Globus pallidus (tissue), 1 donor: ENCODE data around the gene FYN.
"Not testable (repeated sequence)": the region's sequence is repeated elsewhere in the genome, so short reads cannot be mapped to it uniquely, and the experiment has no call there.

Experiments used
- DNase-seq: peaks from one replicate; pipeline ENCODE4 v3.0.0-alpha.2; 2015; ENCODE audit warnings: low spot score

Gene FYN

DNA sequence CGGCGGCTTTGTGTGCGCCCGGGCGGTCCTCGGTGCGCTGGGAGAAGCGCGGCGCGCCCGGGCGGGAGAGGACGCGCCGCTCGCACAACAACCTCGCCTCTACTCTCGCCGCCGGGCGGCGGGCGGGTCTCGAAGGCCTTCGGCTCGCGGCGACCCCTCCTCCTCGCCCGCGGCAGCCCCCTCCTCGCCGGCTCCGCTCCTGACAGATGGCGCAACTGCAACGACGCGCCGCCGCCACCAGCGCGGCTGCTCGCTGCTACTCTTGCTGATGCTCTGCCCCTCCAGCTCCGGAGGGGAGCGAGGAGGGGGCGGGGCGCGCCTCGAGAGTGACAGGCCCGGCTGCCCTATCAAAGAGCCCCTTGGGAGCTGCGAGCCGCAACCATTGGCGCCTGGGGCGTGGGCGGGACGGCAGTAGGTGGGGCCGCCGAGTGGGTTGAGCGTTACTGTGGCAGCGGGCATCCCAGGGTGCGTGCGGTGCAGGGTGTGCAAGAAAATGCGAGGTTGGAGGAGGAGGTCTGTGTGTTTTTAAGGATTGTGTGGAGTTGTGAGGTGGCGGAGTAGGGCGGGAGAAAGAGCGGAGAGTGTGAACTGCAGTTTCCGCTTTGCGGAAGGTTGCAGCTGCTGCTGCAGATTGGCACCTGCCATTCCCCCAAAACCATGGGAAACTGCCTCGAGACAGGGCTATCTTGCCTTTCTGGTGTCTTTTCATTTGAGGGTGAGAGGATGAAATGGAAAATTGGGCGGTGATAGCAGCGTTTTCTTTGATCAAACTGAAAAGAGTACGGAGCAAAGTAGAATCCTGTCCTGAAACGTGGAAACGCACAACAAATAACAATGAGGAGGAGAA is at the start of gene FYN:
Gene FYN, minus strand, starts transcription at position 275 of the 847 bp plus-strand sequence. CDS start 153,401 bp downstream, outside the sequence.
- DNase-seq = peak; percentile 97

DNA sequence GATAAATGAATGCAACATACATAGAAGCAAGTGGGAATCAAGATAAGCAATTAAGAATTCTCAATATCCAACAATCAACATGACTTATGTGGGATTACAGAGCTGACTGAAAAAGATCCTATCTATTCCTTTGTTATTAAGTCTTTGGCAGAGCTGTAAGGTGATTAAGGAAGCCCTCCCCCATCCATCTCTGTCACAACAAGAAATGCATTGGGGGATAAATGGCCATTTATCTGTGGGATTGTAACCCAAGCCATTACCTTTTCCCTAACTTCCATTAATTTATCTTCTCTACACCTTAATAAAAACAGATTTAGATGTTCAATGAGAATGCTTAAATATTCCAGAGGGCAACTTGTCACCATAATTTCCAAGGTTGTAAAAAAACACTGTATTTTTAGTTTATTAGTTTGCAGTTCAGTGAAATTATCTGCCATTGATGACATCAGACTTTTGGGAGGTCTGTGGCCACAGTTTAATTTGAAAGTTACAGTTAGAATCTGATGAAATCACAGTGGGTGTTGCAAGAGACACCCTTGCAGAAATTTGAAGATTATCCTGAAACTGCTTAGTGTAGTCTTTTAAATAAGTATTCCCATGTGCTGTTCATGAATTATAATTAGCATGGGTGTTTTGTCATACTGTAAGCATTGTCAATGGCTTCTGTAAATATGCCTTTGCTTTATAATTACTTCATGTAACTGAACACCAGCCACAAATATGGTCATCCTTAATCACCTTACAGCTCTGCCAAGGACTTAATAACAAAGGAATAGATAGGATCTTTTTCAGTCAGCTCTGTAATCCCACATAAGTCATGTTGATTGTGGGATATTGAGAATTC is 49.4 kb upstream of the FYN start:
- DNase-seq = no peak

- no peak for DNase-seq
Measured at GRCh38 chr6:111921103-111921502, 47.9 kb upstream of the FYN start.

DNA sequence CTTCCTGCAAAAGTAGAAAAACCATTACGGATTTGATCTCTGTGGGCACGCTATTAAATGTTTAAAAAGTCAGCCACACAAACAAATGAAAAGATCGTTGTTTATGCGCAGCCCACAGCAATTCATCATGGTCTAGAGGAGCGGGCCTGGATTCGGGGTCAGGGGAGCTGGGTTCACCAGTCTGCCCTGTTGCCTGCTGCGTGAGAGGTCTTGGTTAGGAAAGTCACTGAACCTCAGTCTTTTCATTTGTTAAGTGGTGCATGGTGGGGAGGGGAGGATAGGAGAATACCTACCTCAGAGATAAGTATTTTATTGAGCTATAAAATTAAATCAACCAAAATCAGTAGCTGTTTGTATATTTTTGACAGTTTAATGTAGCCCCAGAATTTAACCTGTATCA is 47.3 kb upstream of the FYN start:
- no peak for DNase-seq

DNA sequence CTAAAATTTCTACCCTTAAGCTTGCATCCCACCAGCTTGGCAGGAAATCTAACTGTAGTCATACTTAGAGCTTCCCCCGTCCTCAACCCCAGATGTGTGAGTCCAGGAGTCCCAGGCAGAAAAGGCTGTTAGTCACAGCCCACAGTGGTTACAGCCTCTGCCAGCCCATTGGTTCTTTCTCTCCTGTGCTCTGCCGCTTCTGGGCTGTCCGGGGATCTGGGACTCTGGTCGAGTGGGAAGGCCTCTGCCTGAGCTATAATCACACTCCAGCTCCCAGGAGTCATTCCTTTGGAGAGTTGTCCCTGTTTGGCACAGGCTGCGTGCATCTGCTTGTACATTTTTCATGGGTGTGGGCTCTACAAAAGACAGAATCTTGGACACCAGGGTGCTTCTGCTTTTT is 45.6 kb upstream of the FYN start:
- no peak for DNase-seq

GRCh38 chr6:111916747-111917146 is 43.5 kb upstream of the FYN start:
- DNase-seq = no peak

- DNase-seq = no peak
Measured at GRCh38 chr6:111914617-111915016, 41.4 kb upstream of the FYN start.

DNA sequence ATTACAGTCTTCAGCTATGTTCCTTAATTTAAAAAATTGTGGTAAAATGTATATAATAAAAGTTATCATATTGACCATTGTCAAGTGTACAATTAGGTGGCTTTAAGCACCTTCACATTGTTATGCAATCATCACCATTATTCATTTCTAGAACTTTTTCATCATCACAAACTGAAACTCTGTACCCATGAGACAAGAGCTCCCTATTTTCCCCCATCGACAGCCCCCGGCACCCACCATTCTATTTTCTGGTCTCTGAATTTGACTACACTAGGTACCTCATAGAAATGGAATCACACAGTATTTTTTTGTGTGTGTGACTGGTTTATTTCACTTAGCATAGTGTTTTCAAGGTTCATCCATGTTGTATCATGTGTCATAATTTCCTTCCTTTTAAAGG is 39.7 kb upstream of the FYN start:
- DNase-seq = no peak

DNA sequence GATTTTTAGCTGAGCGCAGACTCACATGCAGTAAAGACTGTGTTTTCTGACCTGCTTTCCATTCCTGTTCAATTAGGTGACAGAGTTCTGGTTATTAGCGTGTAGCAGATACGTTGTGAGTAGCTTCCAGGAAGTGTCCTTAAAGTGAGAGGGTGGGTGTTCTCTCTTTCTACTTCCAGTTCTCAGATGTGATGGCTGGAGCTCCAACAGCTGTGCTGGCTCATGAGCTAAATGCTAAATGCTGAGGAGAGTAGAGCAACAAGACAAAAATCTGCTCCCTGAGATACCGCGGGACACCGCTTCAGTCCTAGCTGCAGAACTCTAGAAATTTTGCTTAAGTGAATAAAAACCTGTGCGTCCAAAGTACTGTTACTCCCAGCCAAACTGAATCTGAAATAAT is 38.2 kb upstream of the FYN start:
- no peak for DNase-seq

- DNase-seq = no peak
Measured at GRCh38 chr6:111909238-111909637, 36.0 kb upstream of the FYN start.

- DNase-seq = not testable (repeated sequence)
Measured at GRCh38 chr6:111908365-111908764, 35.1 kb upstream of the FYN start.

- DNase-seq = no peak
Measured at GRCh38 chr6:111900735-111901134, 27.5 kb upstream of the FYN start.

DNA sequence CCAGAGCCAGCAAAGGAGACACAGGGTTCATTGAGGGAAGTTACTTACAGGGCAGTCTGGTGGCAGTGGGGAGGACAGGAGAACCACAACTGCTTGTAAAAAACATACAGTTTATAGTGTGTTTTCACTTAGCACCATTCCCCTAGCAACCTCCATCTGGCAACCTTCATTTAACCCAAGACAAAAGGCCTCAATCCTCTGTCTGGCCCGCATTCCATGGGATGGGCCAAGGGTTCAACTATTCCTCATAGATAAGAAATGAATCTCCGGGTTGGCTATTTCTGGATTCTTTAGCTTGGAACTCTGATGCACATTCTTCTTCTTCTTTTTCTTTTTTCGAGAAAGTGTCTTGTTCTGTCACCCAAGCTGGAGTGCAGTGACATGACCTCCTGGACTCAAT is 26.3 kb upstream of the FYN start:
- no peak for DNase-seq

DNA sequence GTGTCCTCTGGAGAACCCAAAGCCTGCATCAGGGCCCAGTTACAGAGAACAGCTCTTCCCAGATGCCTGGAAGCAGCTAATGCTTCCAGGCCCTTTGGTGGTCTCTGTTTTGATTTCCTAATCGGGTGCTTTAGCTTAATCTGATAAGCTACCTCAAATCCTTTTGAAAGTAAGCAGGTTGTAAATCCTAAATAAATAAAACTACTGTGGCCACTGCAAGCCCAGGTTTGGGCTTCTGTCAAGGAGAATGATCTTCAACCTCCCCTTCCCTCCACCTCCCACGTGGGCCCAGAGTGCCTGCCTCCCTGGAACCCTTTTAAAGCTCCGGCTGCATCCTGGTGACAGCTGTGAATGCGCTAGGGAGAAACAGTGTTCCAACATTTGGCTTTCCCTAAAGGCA is 25.2 kb upstream of the FYN start:
- DNase-seq = no peak

DNA sequence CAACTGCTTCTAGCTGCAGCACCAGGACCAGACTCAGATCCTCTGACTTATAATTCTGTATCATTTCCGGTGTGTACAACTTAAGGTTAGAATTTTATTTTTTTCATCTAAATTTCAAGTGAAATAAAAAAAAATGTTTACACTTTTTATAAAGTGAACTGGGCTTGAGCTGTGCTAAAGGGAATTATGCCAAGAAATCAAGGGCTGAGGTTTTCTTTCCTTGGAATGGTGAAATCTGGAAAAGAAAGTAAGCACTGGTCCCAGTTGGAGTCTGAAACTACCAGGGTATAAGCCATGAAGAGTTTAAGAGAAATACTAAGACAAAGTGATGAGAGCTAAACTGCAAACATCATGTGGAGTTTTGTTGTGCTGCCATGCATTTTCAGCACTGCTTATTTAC is 21.7 kb upstream of the FYN start:
- no peak for DNase-seq

- no peak for DNase-seq
Measured at GRCh38 chr6:111894272-111894671, 21.0 kb upstream of the FYN start.

DNA sequence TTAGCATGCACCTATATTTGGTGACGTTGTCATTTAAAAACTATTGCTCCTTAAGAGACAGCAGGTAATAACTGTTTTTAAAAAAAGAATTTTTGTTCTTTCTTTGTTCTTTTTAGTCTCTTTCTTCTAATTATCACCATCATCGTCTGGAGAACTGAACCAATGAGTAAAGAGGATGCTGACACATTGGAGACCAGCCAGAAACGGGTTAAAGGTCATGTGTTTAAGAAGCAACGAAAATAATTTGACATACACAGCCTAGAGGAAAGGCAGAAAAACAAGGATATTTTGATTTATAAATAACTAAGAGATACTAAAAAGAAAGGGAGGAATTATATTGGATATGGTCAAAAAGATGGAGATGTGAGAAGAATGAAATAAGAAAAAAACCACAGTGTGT is 19.2 kb upstream of the FYN start:
- DNase-seq = no peak

DNA sequence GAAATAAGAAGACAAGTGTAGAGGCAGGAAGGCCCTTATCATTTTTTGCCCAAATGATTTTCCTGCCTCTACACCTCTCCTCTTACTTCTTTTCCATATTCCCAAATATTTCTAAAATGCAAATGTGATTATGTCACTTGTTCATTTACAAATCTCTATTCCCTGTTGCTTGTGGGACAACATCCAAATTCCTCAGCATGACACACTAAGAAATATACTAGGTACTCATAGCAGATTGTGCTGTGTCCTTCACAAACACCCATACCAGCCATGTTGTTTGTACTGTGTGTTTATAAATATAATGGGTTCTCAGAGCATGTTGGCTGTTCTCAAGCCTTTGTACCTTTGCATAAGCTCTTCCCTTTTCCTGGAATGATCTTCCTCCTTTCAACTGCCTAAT is 17.7 kb upstream of the FYN start:
- DNase-seq = no peak

DNA sequence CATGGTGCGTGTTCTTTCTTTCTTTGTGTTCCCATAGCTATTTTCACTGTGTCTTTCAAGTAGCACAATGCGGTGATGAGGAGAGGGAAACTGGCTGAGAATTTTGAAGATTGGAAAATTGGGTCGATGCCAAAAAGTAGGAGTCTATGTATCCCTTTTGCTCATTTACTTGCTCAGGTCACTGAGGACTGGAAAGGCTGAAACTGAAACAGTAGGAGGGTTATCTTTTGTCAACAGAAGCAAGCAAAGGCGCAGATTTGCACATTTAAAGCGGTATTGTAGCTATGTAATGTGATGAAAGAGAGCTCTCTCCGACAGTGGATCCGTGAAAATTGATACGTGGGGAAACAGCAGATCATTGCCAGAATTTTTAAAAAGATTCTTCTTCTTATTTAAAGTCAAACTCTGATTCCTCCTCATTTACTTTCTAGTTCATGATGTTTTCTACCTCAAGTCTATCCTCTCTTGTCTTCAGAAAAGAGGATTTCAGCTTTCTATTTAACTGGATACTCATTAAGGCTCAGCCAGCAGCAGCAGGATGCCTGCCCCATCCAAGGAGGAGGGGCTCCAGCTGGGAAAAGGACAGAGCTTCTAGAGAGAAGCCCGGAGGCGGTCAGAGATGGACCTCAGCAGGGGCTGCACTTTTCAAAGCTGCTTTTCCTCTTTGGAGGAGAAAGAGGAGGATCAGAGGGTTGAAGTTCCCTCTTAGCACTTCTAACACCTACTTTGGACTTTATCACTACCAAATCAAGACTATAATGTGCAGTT is 15.9 kb upstream of the FYN start:
- DNase-seq = peak; percentile 61

GRCh38 chr6:111886793-111887192 is 13.5 kb upstream of the FYN start:
- not testable (repeated sequence) for DNase-seq

DNA sequence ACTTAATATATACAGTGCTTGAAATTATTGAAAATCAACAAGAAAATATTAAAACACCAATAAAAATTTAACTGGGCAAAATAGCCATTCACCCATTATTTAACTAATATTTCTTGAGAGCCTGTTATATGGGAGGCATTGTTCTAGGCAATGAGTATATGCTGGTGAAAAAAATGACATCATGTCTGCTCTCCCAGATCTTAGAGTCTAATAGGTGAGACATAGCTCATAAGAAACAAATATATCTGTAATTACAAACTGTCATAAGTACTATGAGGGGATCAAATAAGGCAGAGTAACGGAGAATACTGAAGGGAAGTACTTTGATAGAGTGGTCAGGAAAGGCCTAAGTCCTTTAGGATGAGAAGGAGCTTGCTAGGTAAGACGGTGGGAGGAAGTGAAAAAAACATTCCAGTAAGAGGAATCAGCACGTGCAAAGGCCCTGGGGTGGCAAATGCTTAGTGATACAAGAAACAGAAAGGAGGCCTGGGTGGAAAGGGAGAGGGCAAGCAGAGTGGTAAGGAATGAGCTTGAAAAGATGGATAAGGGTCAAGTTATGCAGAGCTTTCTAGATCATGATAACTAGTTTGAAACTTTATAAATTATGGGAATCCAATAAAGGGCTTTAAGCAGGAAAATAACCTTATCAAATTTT is 12.2 kb upstream of the FYN start:
- no peak for DNase-seq

- DNase-seq = no peak
Measured at GRCh38 chr6:111884068-111884467, 10.8 kb upstream of the FYN start.
